ENCODE results near the gene KCNK3.

KCNK3 gene

DNA sequence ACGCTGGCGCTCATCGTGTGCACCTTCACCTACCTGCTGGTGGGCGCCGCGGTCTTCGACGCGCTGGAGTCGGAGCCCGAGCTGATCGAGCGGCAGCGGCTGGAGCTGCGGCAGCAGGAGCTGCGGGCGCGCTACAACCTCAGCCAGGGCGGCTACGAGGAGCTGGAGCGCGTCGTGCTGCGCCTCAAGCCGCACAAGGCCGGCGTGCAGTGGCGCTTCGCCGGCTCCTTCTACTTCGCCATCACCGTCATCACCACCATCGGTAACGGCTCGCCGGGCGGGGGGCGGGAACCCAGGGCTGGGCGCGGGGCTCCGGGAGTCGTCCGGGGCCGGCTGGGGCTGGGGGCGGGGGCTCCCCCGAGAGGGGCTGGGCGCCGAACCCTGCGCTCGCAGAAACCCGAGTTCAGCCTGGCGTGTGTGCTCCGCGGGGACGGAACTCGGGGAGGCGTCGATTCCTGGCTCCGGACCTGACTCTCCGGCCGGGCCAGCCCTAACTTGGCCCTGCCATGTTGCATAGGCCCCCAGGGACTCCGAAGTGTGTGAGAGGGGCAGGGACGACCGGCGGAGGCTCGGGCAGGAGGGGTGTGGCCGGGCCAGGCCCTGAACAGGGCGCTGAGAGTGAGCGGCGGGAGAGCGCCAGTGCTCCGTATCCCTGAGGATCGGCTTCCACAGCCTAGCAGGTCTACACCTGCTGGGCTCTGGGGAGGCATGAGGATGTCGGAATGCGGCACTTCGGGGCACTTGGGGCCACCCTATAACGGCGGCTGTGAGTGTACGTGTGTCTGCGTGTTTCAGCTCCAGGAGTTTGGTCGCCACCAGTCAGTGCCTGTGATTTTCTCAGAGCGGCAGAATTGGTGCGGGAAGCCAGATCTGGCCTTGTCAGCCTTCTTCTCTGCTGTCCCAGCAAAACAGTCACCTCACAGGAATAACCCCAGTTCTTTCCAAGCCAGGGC lies 651 bp downstream of the KCNK3 start:
- no peak for TF ChIP-seq ZFX (IDR thresholded peaks at IDR 0.05; ENCODE audit: borderline replicate concordance)
- TF ChIP-seq, protein P1, sequence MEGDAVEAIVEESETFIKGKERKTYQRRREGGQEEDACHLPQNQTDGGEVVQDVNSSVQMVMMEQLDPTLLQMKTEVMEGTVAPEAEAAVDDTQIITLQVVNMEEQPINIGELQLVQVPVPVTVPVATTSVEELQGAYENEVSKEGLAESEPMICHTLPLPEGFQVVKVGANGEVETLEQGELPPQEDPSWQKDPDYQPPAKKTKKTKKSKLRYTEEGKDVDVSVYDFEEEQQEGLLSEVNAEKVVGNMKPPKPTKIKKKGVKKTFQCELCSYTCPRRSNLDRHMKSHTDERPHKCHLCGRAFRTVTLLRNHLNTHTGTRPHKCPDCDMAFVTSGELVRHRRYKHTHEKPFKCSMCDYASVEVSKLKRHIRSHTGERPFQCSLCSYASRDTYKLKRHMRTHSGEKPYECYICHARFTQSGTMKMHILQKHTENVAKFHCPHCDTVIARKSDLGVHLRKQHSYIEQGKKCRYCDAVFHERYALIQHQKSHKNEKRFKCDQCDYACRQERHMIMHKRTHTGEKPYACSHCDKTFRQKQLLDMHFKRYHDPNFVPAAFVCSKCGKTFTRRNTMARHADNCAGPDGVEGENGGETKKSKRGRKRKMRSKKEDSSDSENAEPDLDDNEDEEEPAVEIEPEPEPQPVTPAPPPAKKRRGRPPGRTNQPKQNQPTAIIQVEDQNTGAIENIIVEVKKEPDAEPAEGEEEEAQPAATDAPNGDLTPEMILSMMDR (IDR thresholded peaks at IDR 0.05) = no peak
- no peak overlapping the region for H3K27ac ChIP-seq

DNA sequence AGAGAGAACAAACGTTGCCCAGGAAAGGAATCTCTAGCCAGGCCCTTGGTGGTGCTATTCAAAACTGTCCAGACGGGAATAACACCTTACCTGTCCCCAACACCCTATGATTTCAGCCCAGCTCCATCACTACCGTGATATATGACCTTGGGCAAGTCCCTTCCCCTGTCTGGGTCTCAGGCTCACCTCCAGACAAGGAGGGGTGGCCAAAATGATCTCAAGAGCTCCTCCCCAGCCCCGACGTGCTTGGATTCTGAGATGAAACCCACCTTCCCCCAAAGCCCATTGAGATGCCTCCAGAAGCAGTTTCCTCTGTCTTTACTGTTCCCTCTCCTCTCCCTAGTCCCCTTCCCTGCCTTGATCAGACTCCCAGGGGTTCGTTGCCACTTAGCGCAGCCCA lies 1.5 kb downstream of the KCNK3 start:
- no peak overlapping the region for H3K27ac ChIP-seq
- TF ChIP-seq ZFX (IDR thresholded peaks at IDR 0.05; ENCODE audit: borderline replicate concordance) = no peak
- TF ChIP-seq, protein P1 (IDR thresholded peaks at IDR 0.05) = no peak

DNA sequence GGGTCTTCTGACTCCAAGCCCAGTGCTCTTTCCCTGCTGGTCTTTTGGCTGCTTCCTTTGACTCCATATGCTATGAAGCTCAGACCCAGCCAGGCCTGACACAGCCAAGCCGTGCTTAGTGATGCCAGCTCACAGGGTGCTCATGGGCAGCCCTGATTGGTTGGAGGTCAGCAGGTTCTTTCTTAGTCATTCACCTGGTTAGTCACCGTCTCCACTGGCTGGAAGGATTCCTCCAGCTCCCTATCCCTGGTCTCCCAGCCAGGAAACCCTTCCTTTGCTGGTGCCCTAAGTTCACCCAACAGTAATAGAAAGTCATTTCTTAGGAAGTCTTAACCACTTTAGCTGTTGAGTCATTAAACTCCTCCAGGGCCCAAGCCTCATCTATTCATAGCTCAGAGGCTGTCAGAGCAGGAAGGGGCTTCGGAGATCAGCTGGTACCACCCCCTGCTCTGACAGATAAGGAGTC lies 3.9 kb downstream of the KCNK3 start:
- no peak overlapping the region for H3K27ac ChIP-seq
- TF ChIP-seq ZFX (IDR thresholded peaks at IDR 0.05; ENCODE audit: borderline replicate concordance) = no peak
- TF ChIP-seq, protein P1 (IDR thresholded peaks at IDR 0.05) = no peak

DNA sequence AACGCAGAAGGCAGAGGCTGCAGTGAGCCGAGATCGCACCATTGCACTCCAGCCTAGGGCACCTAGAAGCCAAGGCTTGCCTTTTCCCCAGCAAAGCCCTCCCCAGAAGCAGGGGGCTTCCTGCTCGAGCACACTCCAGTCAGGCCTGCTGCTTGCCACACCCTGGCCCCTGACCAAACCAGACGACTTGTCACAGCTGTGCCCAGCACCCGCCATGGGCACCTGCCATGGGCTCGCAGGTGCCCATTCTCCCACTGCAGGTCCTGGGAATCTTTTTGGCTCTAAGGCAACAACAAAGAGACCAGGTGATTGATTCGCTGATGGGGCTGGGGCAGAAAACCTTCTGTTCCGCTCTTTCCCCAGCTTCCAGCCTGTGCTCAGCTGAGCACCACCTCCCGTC lies 4.9 kb downstream of the KCNK3 start:
- TF ChIP-seq ZFX (IDR thresholded peaks at IDR 0.05; ENCODE audit: borderline replicate concordance) = no peak
- TF ChIP-seq, protein P1 (IDR thresholded peaks at IDR 0.05) = no peak
- H3K27ac ChIP-seq = no peak overlapping the region

DNA sequence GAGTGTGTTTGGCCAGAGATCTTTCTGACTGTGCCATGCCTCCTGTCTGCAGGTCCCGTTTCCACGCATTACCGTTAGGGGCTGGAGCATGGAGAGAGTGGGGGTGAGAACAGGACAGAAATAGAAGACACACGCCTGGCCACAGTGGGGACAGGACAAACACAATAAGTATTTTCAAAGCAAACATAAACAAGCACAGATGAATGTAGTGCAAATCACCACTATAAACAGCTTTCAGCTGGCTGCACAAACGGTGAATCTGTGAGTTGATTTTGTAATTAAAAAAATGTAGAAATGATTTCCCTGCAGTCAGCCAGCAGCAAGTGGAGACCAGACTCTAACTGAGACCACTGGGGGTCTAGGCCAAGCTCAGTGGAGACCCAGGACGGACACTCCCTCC lies 6.8 kb downstream of the KCNK3 start:
- TF ChIP-seq, protein P1 (IDR thresholded peaks at IDR 0.05) = no peak
- no peak for TF ChIP-seq ZFX (IDR thresholded peaks at IDR 0.05; ENCODE audit: borderline replicate concordance)
- H3K27ac ChIP-seq = no peak overlapping the region

DNA sequence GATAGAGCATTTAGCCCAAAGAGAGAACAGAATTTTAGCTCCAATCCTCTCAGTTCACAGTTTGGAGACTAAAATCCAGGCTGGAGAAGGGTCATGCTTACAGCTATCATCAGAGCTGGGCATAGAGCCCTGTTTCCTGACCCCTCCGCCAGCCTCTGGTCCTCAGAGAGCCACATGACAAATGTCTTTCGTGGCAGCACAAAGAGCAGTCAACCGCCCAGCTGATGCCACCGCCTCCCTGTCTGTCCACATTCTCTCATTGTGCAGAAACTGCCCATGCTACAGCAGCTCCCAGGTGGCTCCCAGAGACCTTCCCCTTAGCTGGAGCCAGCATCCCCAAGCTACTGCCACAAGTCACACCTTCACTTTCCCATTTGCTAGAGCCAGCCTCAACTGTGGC lies 7.6 kb downstream of the KCNK3 start:
- H3K27ac ChIP-seq = no peak overlapping the region
- TF ChIP-seq, protein P1 (IDR thresholded peaks at IDR 0.05) = no peak
- no peak for TF ChIP-seq ZFX (IDR thresholded peaks at IDR 0.05; ENCODE audit: borderline replicate concordance)

DNA sequence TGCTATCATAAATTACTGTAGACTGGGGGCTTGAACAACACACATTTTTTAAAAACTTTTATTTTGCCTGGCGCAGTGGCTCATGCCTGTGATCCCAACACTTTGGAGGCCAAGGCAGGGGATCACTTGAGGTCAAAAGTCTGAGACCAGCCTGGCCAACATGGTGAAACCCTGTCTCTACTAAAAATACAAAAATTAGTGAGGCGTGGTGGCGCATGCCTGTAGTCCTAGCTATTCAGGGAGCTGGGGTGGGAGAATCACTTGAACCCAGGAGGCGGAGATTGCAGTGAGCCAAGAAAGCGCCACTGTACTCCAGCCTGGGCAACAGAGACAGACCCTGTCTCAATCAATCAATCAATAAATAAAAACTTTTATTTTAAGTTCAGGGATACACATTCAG lies 9.1 kb downstream of the KCNK3 start:
- TF ChIP-seq, protein P1 (IDR thresholded peaks at IDR 0.05) = no peak
- no peak for TF ChIP-seq ZFX (IDR thresholded peaks at IDR 0.05; ENCODE audit: borderline replicate concordance)
- no peak overlapping the region for H3K27ac ChIP-seq
